H9 (cell line): ENCODE results near the gene DNAJB2. TPM values are rescaled to one million over a fixed set of nuclear protein-coding genes. Genes with fewer than 3 reads are reported as not detected.

Experiments used
- DNase-seq: peaks from one replicate; pipeline ENCODE4 v3.0.0-alpha.2; 2017
- H2AFZ ChIP-seq: one replicate; pipeline ENCODE4 v1.6.1; 2013; ENCODE audit warnings: mild to moderate bottlenecking, low read length, control low read depth, moderate library complexity
- H2AK5ac ChIP-seq: 2 replicates; pipeline ENCODE4 v1.6.1; 2013; ENCODE audit warnings: low read length, control low read depth, mixed read lengths; ENCODE audit not compliant: insufficient read length
- H2BK120ac ChIP-seq: one replicate; pipeline ENCODE4 v1.6.1; 2013; ENCODE audit warnings: low read depth, mild to moderate bottlenecking, low read length, control low read depth, inconsistent platforms; ENCODE audit not compliant: poor library complexity, severe bottlenecking
- H2BK12ac ChIP-seq: 2 replicates; pipeline ENCODE4 v1.6.1; 2013; ENCODE audit warnings: low read length, control low read depth, mixed read lengths, low read depth; ENCODE audit not compliant: insufficient read length
- H2BK15ac ChIP-seq: 2 replicates; pipeline ENCODE4 v1.6.1; 2013; ENCODE audit warnings: low read depth, low read length, control low read depth
- H2BK20ac ChIP-seq: one replicate; pipeline ENCODE4 v1.6.1; 2013; ENCODE audit warnings: low read depth, mild to moderate bottlenecking, low read length, control low read depth, inconsistent platforms; ENCODE audit not compliant: poor library complexity, severe bottlenecking
- H2BK5ac ChIP-seq: 2 replicates; pipeline ENCODE4 v1.6.1; 2013; ENCODE audit warnings: low read length, control low read depth, mixed read lengths; ENCODE audit not compliant: insufficient read length
- H3K14ac ChIP-seq: 2 replicates; pipeline ENCODE4 v1.6.1; 2013; ENCODE audit warnings: low read length, control low read depth; ENCODE audit not compliant: insufficient read depth
- H3K18ac ChIP-seq: 2 replicates; pipeline ENCODE4 v1.6.1; 2013; ENCODE audit warnings: low read depth, mild to moderate bottlenecking, mixed read lengths, low read length, control low read depth; ENCODE audit not compliant: insufficient read length
- H3K23ac ChIP-seq: 2 replicates; pipeline ENCODE4 v1.6.1; 2013; ENCODE audit warnings: low read length, control low read depth, mixed read lengths, low read depth; ENCODE audit not compliant: insufficient read length
- H3K23me2 ChIP-seq: 2 replicates; pipeline ENCODE4 v1.6.1; 2013; ENCODE audit warnings: low read depth, mild to moderate bottlenecking, mixed read lengths, low read length, control low read depth; ENCODE audit not compliant: insufficient read length, poor library complexity, severe bottlenecking
- H3K27ac ChIP-seq: 2 replicates; pipeline ENCODE4 v1.5.1; 2013; ENCODE audit warnings: low read length, control low read depth, mixed read lengths, low read depth; ENCODE audit not compliant: insufficient read length
- H3K27me3 ChIP-seq: 2 replicates; pipeline ENCODE4 v1.6.1; 2013; ENCODE audit warnings: low read length, control low read depth, inconsistent platforms; ENCODE audit not compliant: insufficient read depth
- H3K4ac ChIP-seq: 2 replicates; pipeline ENCODE4 v1.6.1; 2013; ENCODE audit warnings: low read depth, mild to moderate bottlenecking, control low read depth, inconsistent platforms, low read length, moderate library complexity
- H3K4me1 ChIP-seq: 2 replicates; pipeline ENCODE4 v1.6.1; 2013; ENCODE audit warnings: low read length, control low read depth, inconsistent platforms; ENCODE audit not compliant: insufficient read depth
- H3K4me2 ChIP-seq: 2 replicates; pipeline ENCODE4 v1.6.1; 2013; ENCODE audit warnings: low read length, control low read depth, mixed read lengths; ENCODE audit not compliant: insufficient read length, insufficient read depth
- H3K56ac ChIP-seq: 2 replicates; pipeline ENCODE4 v1.6.1; 2013; ENCODE audit warnings: low read depth, mild to moderate bottlenecking, mixed read lengths, low read length, control low read depth; ENCODE audit not compliant: insufficient read length
- H3K79me1 ChIP-seq: 2 replicates; pipeline ENCODE4 v1.6.1; 2013; ENCODE audit warnings: low read depth, mild to moderate bottlenecking, moderate library complexity, low read length, control low read depth, inconsistent platforms; ENCODE audit not compliant: insufficient read depth, poor library complexity, severe bottlenecking
- H3K79me2 ChIP-seq: 2 replicates; pipeline ENCODE4 v1.6.1; 2013; ENCODE audit warnings: low read length, control low read depth, inconsistent platforms; ENCODE audit not compliant: insufficient read depth
- H3K9ac ChIP-seq: 2 replicates; pipeline ENCODE4 v1.6.1; 2013; ENCODE audit warnings: low read length, control low read depth, mixed read lengths; ENCODE audit not compliant: insufficient read length; ENCODE audit errors: extremely low read depth
- H3K9me3 ChIP-seq: one replicate; pipeline ENCODE4 v1.6.1; 2013; ENCODE audit warnings: low read depth, low read length, inconsistent platforms; ENCODE audit not compliant: control insufficient read depth
- H3T11ph ChIP-seq: one replicate; pipeline ENCODE4 v1.6.1; 2013; ENCODE audit warnings: mild to moderate bottlenecking, low read length, control low read depth, inconsistent platforms
- H4K20me1 ChIP-seq: one replicate; pipeline ENCODE4 v1.6.1; 2013; ENCODE audit not compliant: control insufficient read depth, insufficient read length, insufficient read depth
- H4K5ac ChIP-seq: 2 replicates; pipeline ENCODE4 v1.6.1; 2013; ENCODE audit warnings: low read depth, mild to moderate bottlenecking, mixed read lengths, low read length, control low read depth; ENCODE audit not compliant: insufficient read length
- H4K8ac ChIP-seq: replicated peaks from 2 replicates; pipeline ENCODE4 v1.6.1; 2013; ENCODE audit warnings: low read length, control low read depth, mixed read lengths, low read depth; ENCODE audit not compliant: insufficient read length
- H4K91ac ChIP-seq: 2 replicates; pipeline ENCODE4 v1.6.1; 2013; ENCODE audit warnings: low read depth, mild to moderate bottlenecking, moderate library complexity, mixed read lengths, low read length, control low read depth; ENCODE audit not compliant: insufficient read length
- H3K27ac Mint-ChIP-seq, 3 experiments: 2 replicates in 2 of 3; 3 replicates in 1 of 3; pipeline ENCODE4 v1.8.0; 2020 to 2021; ENCODE audit warnings: mixed read lengths in 3 of 3, mild to moderate bottlenecking in 1 of 3, moderate library complexity in 1 of 3
- H3K27me3 Mint-ChIP-seq: 2 replicates; pipeline ENCODE4 v1.8.0; 2021; ENCODE audit warnings: low read depth, mild to moderate bottlenecking, moderate library complexity, mixed read lengths
- H3K36me3 Mint-ChIP-seq, 3 experiments: 2 replicates in 2 of 3; 3 replicates in 1 of 3; pipeline ENCODE4 v1.8.0; 2020 to 2021; ENCODE audit warnings: low read depth in 3 of 3, mixed read lengths in 3 of 3; ENCODE audit not compliant: insufficient read depth in 1 of 3
- H3K4me1 Mint-ChIP-seq, 2 experiments: 2 replicates each; pipeline ENCODE4 v1.8.0; 2020; ENCODE audit warnings: mixed read lengths in 2 of 2
- H3K4me3 Mint-ChIP-seq, 2 experiments: 2 replicates in 1 of 2; 3 replicates in 1 of 2; pipeline ENCODE4 v1.8.0; 2020 to 2021; ENCODE audit warnings: mild to moderate bottlenecking in 2 of 2, mixed read lengths in 2 of 2, moderate library complexity in 1 of 2
- H3K9me3 Mint-ChIP-seq, 2 experiments: 2 replicates in 1 of 2; 3 replicates in 1 of 2; pipeline ENCODE4 v1.8.0; 2020; ENCODE audit warnings: mild to moderate bottlenecking in 2 of 2, mixed read lengths in 2 of 2, moderate library complexity in 1 of 2
- WGBS: extraction: QIAGEN DNeasy Blood & Tissue Kit; methylation state at CpG from one replicate; pipeline ENCODE4 v1.1.7; 2013; ENCODE audit warnings: missing lambda C conversion rate, low lambda C conversion rate, mixed read lengths; ENCODE audit not compliant: insufficient read length; ENCODE audit errors: extremely low coverage; 5-methylcytosine and 5-hydroxymethylcytosine counted together
- total RNA-seq: library from RNA; stranded (reverse); gene quantifications from 2 replicates; pipeline ENCODE4 v1.2.1, GENCODE V29; 2021
- TF ChIP-seq, protein P1 (sequence below): fragments of 200-600 bp; sonication (generic); conservative IDR thresholded peaks from 3 replicates; pipeline ENCODE4 v1.8.0; 2021; ENCODE audit warnings: antibody characterized with exemption, mild to moderate bottlenecking

DNAJB2 gene
- total RNA-seq, 1 experiment from 2014 or later, result 34.1 TPM

GRCh38 chr2:219314804-219315468, 35.8 kb downstream of the DNAJB2 start:
- peaks cover 12 to 13% of the 10 kb centered on the region in 2 experiments for H3K4me1 Mint-ChIP-seq
- Histone ChIP-seq H3K9ac (no peak overlapping the region), H3K56ac (no peak overlapping the region), H4K91ac (no peak overlapping the region), H3K9me3 (no peaks in the 10 kb centered on the region), H2AFZ (no peak overlapping the region), H4K8ac (no peak overlapping the region), H3K14ac (no peak overlapping the region), H3K4me2 (no peak overlapping the region), H4K5ac (no peak overlapping the region), H3T11ph (no peak overlapping the region), H2BK5ac (no peak overlapping the region), H2BK12ac (no peak overlapping the region), H2BK15ac (no peak overlapping the region), H3K79me2 (no peaks in the 10 kb centered on the region), H2BK20ac (no peak overlapping the region), H3K23ac (no peak overlapping the region), H3K23me2 (no peaks in the 10 kb centered on the region), H3K4ac (no peak overlapping the region), H2BK120ac (no peak overlapping the region), H3K18ac (no peak overlapping the region), H3K4me1 (no peaks in the 10 kb centered on the region; the same call in 1 of the 2 replicates), H3K27me3 (no peaks in the 10 kb centered on the region), H2AK5ac (no peak overlapping the region), H4K20me1 (no peaks in the 10 kb centered on the region), H3K79me1 (no peaks in the 10 kb centered on the region), H3K27ac (no peak overlapping the region)
- H3K27ac Mint-ChIP-seq, result no peak overlapping the region
- peaks cover 0 to 2% of the 10 kb centered on the region in 2 experiments; a peak in 3 of 5 replicates for H3K9me3 Mint-ChIP-seq
- no CpG with 5 or more reads among the region's 16 CpGs for WGBS
- peaks cover 8% of the 10 kb centered on the region for H3K27me3 Mint-ChIP-seq
- no peak overlapping the region for H3K4me3 Mint-ChIP-seq
- peaks cover 0 to 5% (median 1%) of the 10 kb centered on the region in 3 experiments; a peak in 3 of 7 replicates for H3K36me3 Mint-ChIP-seq
- DNase-seq, result no peak
- TF ChIP-seq, protein P1, sequence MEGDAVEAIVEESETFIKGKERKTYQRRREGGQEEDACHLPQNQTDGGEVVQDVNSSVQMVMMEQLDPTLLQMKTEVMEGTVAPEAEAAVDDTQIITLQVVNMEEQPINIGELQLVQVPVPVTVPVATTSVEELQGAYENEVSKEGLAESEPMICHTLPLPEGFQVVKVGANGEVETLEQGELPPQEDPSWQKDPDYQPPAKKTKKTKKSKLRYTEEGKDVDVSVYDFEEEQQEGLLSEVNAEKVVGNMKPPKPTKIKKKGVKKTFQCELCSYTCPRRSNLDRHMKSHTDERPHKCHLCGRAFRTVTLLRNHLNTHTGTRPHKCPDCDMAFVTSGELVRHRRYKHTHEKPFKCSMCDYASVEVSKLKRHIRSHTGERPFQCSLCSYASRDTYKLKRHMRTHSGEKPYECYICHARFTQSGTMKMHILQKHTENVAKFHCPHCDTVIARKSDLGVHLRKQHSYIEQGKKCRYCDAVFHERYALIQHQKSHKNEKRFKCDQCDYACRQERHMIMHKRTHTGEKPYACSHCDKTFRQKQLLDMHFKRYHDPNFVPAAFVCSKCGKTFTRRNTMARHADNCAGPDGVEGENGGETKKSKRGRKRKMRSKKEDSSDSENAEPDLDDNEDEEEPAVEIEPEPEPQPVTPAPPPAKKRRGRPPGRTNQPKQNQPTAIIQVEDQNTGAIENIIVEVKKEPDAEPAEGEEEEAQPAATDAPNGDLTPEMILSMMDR, result no peak
